H1 (cell line): ENCODE measurements around the gene EEIG1. TPM values are rescaled to one million over a fixed set of nuclear protein-coding genes. Genes with fewer than 3 reads are reported as not detected.

Experiments used
- CTCF ChIA-PET: fragments of 300-600 bp; sonication (Branson Sonifier 250); formaldehyde crosslinking; loops from one replicate; lab custom pipeline; 2021; ENCODE audit not compliant: partially characterized antibody; lab: Charles Lee
- POLR2A ChIA-PET: fragments of 300-600 bp; sonication (Branson Sonifier 250); formaldehyde crosslinking; loops from one replicate; lab custom pipeline; 2021; ENCODE audit warnings: inconsistent platforms; ENCODE audit not compliant: partially characterized antibody; lab: Charles Lee
- DNase-seq, 2 experiments: peaks; one replicate each; pipeline versions ENCODE4 v3.0.0 to v3.0.0-alpha.2; 2010 to 2022; ENCODE audit warnings: low spot score in 2 of 2, low read depth in 1 of 2, mixed read lengths in 1 of 2
- FAIRE-seq: peaks from 2 replicates; lab custom pipeline; 2011; peaks lifted over from hg19 to GRCh38; lab: Jason Lieb, UNC
- H2AFZ ChIP-seq: 2 replicates; pipeline ENCODE4 v1.8.1; 2012; ENCODE audit warnings: low read length, inconsistent platforms
- H2AK5ac ChIP-seq: 2 replicates; pipeline ENCODE4 v1.6.1; 2013; ENCODE audit warnings: low read depth, low read length
- H2BK120ac ChIP-seq: replicated peaks from 2 replicates; pipeline ENCODE3; 2013; ENCODE audit warnings: low read depth, low read length, inconsistent platforms
- H2BK12ac ChIP-seq: 2 replicates; pipeline ENCODE4 v1.6.1; 2013; ENCODE audit warnings: low read depth, low read length
- H2BK15ac ChIP-seq: 2 replicates; pipeline ENCODE4 v1.6.1; 2013; ENCODE audit warnings: low read length
- H2BK20ac ChIP-seq: 2 replicates; pipeline ENCODE4 v1.6.1; 2013; ENCODE audit warnings: low read length
- H2BK5ac ChIP-seq: 2 replicates; pipeline ENCODE4 v1.6.1; 2013; ENCODE audit warnings: low read depth, low read length
- H3K14ac ChIP-seq: 2 replicates; pipeline ENCODE4 v1.6.1; 2013; ENCODE audit warnings: inconsistent platforms; ENCODE audit not compliant: insufficient read length
- H3K18ac ChIP-seq: 2 replicates; pipeline ENCODE4 v1.6.1; 2013; ENCODE audit warnings: low read length; ENCODE audit errors: extremely low read depth
- H3K23ac ChIP-seq: 2 replicates; pipeline ENCODE4 v1.6.1; 2013; ENCODE audit warnings: inconsistent platforms; ENCODE audit not compliant: insufficient read length
- H3K23me2 ChIP-seq: 2 replicates; pipeline ENCODE4 v1.6.1; 2013; ENCODE audit warnings: low read depth, low read length
- H3K27ac ChIP-seq: 2 replicates; pipeline ENCODE4 v1.6.1; 2011; ENCODE audit warnings: low read depth, low read length, inconsistent platforms
- H3K27me3 ChIP-seq, 4 experiments: replicated peaks in 1 of 4; 1 replicate in 1 of 4; 2 replicates in 3 of 4; pipeline versions ENCODE4 v1.6.1 to v1.8.1; 2011 to 2013; ENCODE audit warnings: low read length in 3 of 4, mild to moderate bottlenecking in 3 of 4, inconsistent platforms in 2 of 4, mixed read lengths in 2 of 4, moderate library complexity in 1 of 4; ENCODE audit not compliant: control insufficient read depth in 3 of 4, insufficient read depth in 3 of 4; ENCODE audit errors: extremely low read depth in 1 of 4
- H3K36me3 ChIP-seq, 4 experiments: 2 replicates each; pipeline versions ENCODE4 v1.6.1 to v1.8.1; 2011 to 2013; ENCODE audit warnings: mild to moderate bottlenecking in 4 of 4, low read length in 3 of 4, moderate library complexity in 2 of 4, control low read depth in 1 of 4, inconsistent platforms in 1 of 4; ENCODE audit not compliant: insufficient read depth in 4 of 4, control insufficient read depth in 2 of 4
- H3K4ac ChIP-seq: replicated peaks from 2 replicates; pipeline ENCODE3; 2013; ENCODE audit warnings: low read length, low read depth, mixed read lengths, inconsistent platforms; ENCODE audit not compliant: insufficient read length
- H3K4me1 ChIP-seq, 4 experiments: replicated peaks in 1 of 4; 1 replicate in 1 of 4; 2 replicates in 3 of 4; pipeline versions ENCODE4 v1.6.1 to v1.8.1; 2011 to 2013; ENCODE audit warnings: low read length in 3 of 4, inconsistent platforms in 2 of 4, mixed read lengths in 1 of 4; ENCODE audit not compliant: insufficient read depth in 4 of 4, control insufficient read depth in 3 of 4
- H3K4me2 ChIP-seq, 2 experiments: 2 replicates each; pipeline versions ENCODE4 v1.6.1 to v1.8.1; 2011 to 2013; ENCODE audit warnings: low read depth in 2 of 2, low read length in 2 of 2, control low read depth in 1 of 2, inconsistent platforms in 1 of 2, mild to moderate bottlenecking in 1 of 2; ENCODE audit not compliant: insufficient read depth in 1 of 2
- H3K4me3 ChIP-seq, 4 experiments: fragments of 200-600, 300-600 bp in 1 of 4; sonication (generic), shearing (Covaris generic), sonication (Bioruptor Twin) in 1 of 4; 2 replicates each; pipeline versions ENCODE4 v1.5.1 to v1.8.1; 2011 to 2016; ENCODE audit warnings: low read length in 4 of 4, low read depth in 3 of 4, control low read depth in 2 of 4, inconsistent platforms in 2 of 4, mild to moderate bottlenecking in 2 of 4, mixed read lengths in 1 of 4, moderate library complexity in 1 of 4; ENCODE audit not compliant: insufficient read depth in 2 of 4; ENCODE audit errors: extremely low read depth in 1 of 4
- H3K56ac ChIP-seq: replicated peaks from 2 replicates; pipeline ENCODE3; 2013; ENCODE audit warnings: low read depth, mild to moderate bottlenecking, mixed read lengths, low read length, inconsistent platforms; ENCODE audit not compliant: insufficient read length
- H3K79me1 ChIP-seq: 2 replicates; pipeline ENCODE4 v1.6.1; 2013; ENCODE audit warnings: low read depth, low read length, control low read depth
- H3K79me2 ChIP-seq, 2 experiments: 2 replicates each; pipeline versions ENCODE4 v1.6.1 to v1.8.1; 2012 to 2013; ENCODE audit warnings: low read length in 2 of 2, mild to moderate bottlenecking in 2 of 2, inconsistent platforms in 1 of 2; ENCODE audit not compliant: insufficient read depth in 2 of 2, control insufficient read depth in 1 of 2
- H3K9ac ChIP-seq, 4 experiments: replicated peaks in 1 of 4; 1 replicate in 1 of 4; 2 replicates in 3 of 4; pipeline versions ENCODE4 v1.6.1 to v1.8.1; 2011 to 2013; ENCODE audit warnings: low read depth in 3 of 4, low read length in 3 of 4, control low read depth in 2 of 4, mild to moderate bottlenecking in 2 of 4, moderate library complexity in 2 of 4, inconsistent platforms in 1 of 4; ENCODE audit errors: extremely low read depth in 1 of 4
- H3K9me3 ChIP-seq, 2 experiments: 2 replicates each; pipeline versions ENCODE4 v1.6.1 to v1.8.1; 2012 to 2013; ENCODE audit warnings: mild to moderate bottlenecking in 2 of 2, moderate library complexity in 2 of 2, control low read depth in 1 of 2, inconsistent platforms in 1 of 2, low read depth in 1 of 2, low read length in 1 of 2, mixed read lengths in 1 of 2; ENCODE audit not compliant: insufficient read depth in 2 of 2
- H4K20me1 ChIP-seq, 2 experiments: replicated peaks in 1 of 2; 2 replicates each; pipeline versions ENCODE3 to v1.8.1; 2011 to 2013; ENCODE audit warnings: inconsistent platforms in 2 of 2, low read length in 2 of 2, mild to moderate bottlenecking in 1 of 2; ENCODE audit not compliant: insufficient read depth in 2 of 2, control insufficient read depth in 1 of 2
- H4K5ac ChIP-seq: 2 replicates; pipeline ENCODE4 v1.6.1; 2013; ENCODE audit warnings: low read length, low read depth, mixed read lengths, inconsistent platforms; ENCODE audit not compliant: insufficient read length
- H4K8ac ChIP-seq: 2 replicates; pipeline ENCODE4 v1.8.0; 2013; ENCODE audit warnings: mild to moderate bottlenecking, moderate library complexity, low read length, inconsistent platforms; ENCODE audit not compliant: insufficient read depth; ENCODE audit errors: extremely low read depth
- H4K91ac ChIP-seq: replicated peaks from 2 replicates; pipeline ENCODE3; 2013; ENCODE audit warnings: low read length, mixed read lengths, inconsistent platforms; ENCODE audit not compliant: insufficient read length
- HDAC2 ChIP-seq, 2 experiments: fragments of 300-600 bp in 1 of 2; sonication (generic) in 1 of 2; IDR thresholded peaks; 2 replicates each; pipeline ENCODE4 v1.6.1; 2011 to 2012; ENCODE audit warnings: low read depth in 2 of 2, low read length in 2 of 2, mild to moderate bottlenecking in 2 of 2, moderate library complexity in 2 of 2, borderline replicate concordance in 1 of 2, inconsistent platforms in 1 of 2
- JUN ChIP-seq: IDR thresholded peaks from 2 replicates; pipeline ENCODE4 v1.6.1; 2011; ENCODE audit warnings: low read depth, mild to moderate bottlenecking, improper control_type of control experiment, low read length
- PHF8 ChIP-seq: fragments of 200-600 bp; sonication (generic); conservative IDR thresholded peaks from 2 replicates; pipeline ENCODE4 v1.7.1; 2012; ENCODE audit warnings: low read depth, mild to moderate bottlenecking, inconsistent platforms, low read length, moderate library complexity
- RNF2 ChIP-seq: fragments of 200-900, 300-1000 bp; sonication (generic); IDR thresholded peaks from 2 replicates; pipeline ENCODE4 v1.7.1; 2016; ENCODE audit warnings: borderline replicate concordance, low read depth, mild to moderate bottlenecking, antibody characterized with exemption, low read length; ENCODE audit not compliant: poor library complexity, severe bottlenecking; ENCODE audit errors: missing control alignments
- ZNF274 ChIP-seq: IDR thresholded peaks from 2 replicates; pipeline ENCODE4 v1.7.0; 2012; ENCODE audit warnings: low read length, borderline replicate concordance; ENCODE audit errors: extremely low read depth
- WGBS, 2 experiments: shearing (Covaris generic) in 1 of 2; methylation state at CpG; one replicate each; pipeline versions ENCODE4 v1.1.6 to v1.1.7; 2013 to 2015; ENCODE audit warnings: low lambda C conversion rate in 2 of 2, mixed read lengths in 2 of 2, inconsistent platforms in 1 of 2, low coverage in 1 of 2, missing lambda C conversion rate in 1 of 2; ENCODE audit not compliant: insufficient replicate concordance in 2 of 2, insufficient coverage in 1 of 2, insufficient read length in 1 of 2; ENCODE audit errors: extremely low coverage in 1 of 2, missing lambda C conversion rate in 1 of 2; 5-methylcytosine and 5-hydroxymethylcytosine counted together
- polyA plus RNA-seq, 7 experiments: library from polyadenylated mRNA; depleted of rRNA in 3 of 7; stranded (reverse) in 5 of 7; unstranded in 2 of 7; fragments of >200 nt in 5 of 7; fragments of 200-250 nt in 2 of 7; gene quantifications; 1 replicate in 5 of 7; 2 replicates in 1 of 7; 4 replicates in 1 of 7; pipeline versions ENCODE4 v1.2.1 to v1.2.3, GENCODE V29; 2011 to 2013; ENCODE audit warnings: missing spikeins in 2 of 7, mixed read lengths in 2 of 7
- total RNA-seq: library from RNA; stranded (reverse); fragmentation: NEBNext Ultra II Directional; extraction: Animal tissue kit (Norgen Biotek cat#: 25700); gene quantifications from 2 replicates; pipeline ENCODE4 v1.2.1, GENCODE V29; 2021

Gene EEIG1
- total and polyA plus RNA-seq, 2 of the 8 experiments (the other 6 are each of a cell fraction or from before 2014, with no cell fraction given) = 29.8 to 50.8 TPM

GRCh38 chr9:127937056-127937387 is 43.8 kb downstream of the EEIG1 start:
- peak overlapping the region; percentile 90 for H3K4ac ChIP-seq
- no peaks in the 10 kb centered on the region for H3K27me3 ChIP-seq
- H3K4me1 ChIP-seq = peaks cover 0 to 13% (median 10%) of the 10 kb centered on the region in 4 experiments; a peak in 6 of 7 replicates
- H3K27ac ChIP-seq = no peak overlapping the region
- TF ChIP-seq ZNF274 (no peak), JUN (no peak), HDAC2 (IDR thresholded peaks at IDR 0.05; ENCODE audit: borderline replicate concordance in 1 of 2, low read depth in 2 of 2, low read length in 2 of 2) (no peak), RNF2 (no peak), PHF8 (no peak)
- no peak overlapping the region for H2BK12ac ChIP-seq
- no peak overlapping the region for H2BK120ac ChIP-seq
- H3K23ac ChIP-seq = no peak overlapping the region
- CTCF ChIA-PET = interaction anchor here (1.3 to 35.5 kb wide), 2 partner anchors 16 to 94 kb away, joined by 3 to 825 read pairs; no protein-coding TSS in a partner anchor
- H2BK15ac ChIP-seq = peak overlapping the region; percentile 61; the same call in 1 of the 2 replicates
- H3K4me2 ChIP-seq = peak overlapping the region; percentile 84 to 95
- H3K36me3 ChIP-seq = peaks cover 0 to 5% (median under 1%) of the 10 kb centered on the region in 4 experiments; a peak in 6 of 8 replicates
- no peaks in the 10 kb centered on the region for H3K9me3 ChIP-seq
- POLR2A ChIA-PET = interaction anchor here (0.8 to 1.4 kb wide), 9 partner anchors 8 to 161 kb away, joined by 3 to 4 read pairs (median 4); no protein-coding TSS in a partner anchor
- peaks cover 13% of the 10 kb centered on the region; the same call in 1 of the 2 replicates for H3K23me2 ChIP-seq
- DNase-seq (no peak), FAIRE-seq (no peak)
- no peak overlapping the region for H4K91ac ChIP-seq
- no peak overlapping the region for H3K14ac ChIP-seq
- H2BK20ac ChIP-seq = no peak overlapping the region
- 24% methylated on average over 7 of the region's 7 CpGs; no CpG with 5 or more reads in 1 of the 2 experiments for WGBS, 2 experiments
- H4K20me1 ChIP-seq = peaks cover 1 to 22% of the 10 kb centered on the region in 2 experiments
- peak overlapping the region; percentile 76 to 98 (median 88) for H3K4me3 ChIP-seq
- peak overlapping the region; percentile 11 for H3K56ac ChIP-seq
- no peak overlapping the region for H4K5ac ChIP-seq
- H2AK5ac ChIP-seq = peak overlapping the region; percentile 48; the same call in 1 of the 2 replicates
- no peak overlapping the region for H2AFZ ChIP-seq
- H3K79me1 ChIP-seq = peaks cover 10% of the 10 kb centered on the region
- peaks cover 0 to 15% of the 10 kb centered on the region in 2 experiments; a peak in 1 of 4 replicates for H3K79me2 ChIP-seq
- peak overlapping the region; percentile 63; the same call in 1 of the 2 replicates for H4K8ac ChIP-seq
- peak overlapping the region in 3 of 4 experiments; percentile 57 to 80 (median 70); a peak in 6 of 7 replicates for H3K9ac ChIP-seq
- peak overlapping the region; percentile 81; the same call in 1 of the 2 replicates for H2BK5ac ChIP-seq
- no peak overlapping the region for H3K18ac ChIP-seq
